Measurements from ENCODE around the gene ZKSCAN3. TPM values are rescaled to one million over a fixed set of nuclear protein-coding genes. Genes with fewer than 3 reads are reported as not detected.

Gene ZKSCAN3
- total RNA-seq, 1 experiment from 2014 or later = 3.4 TPM

Small RNA genes lying within 50 kb of the gene (small RNA-seq; reads per million reads assigned to genes)
- gene AL021997.1 (not detected), gene AL021997.2 (not detected), gene RNU2-45P (not detected)

Other genes starting within 250 kb of the ZKSCAN3 start
- gene ZSCAN16, start 225.3 kb upstream of the ZKSCAN3 start, total RNA-seq (2014; rRNA removed; shearing (Covaris generic)) = 1.6 and 3.2 TPM in 2 replicates
- 6.9 and 9.6 TPM in 2 replicates for gene ZKSCAN8, start 208.1 kb upstream of the ZKSCAN3 start, total RNA-seq (2014; rRNA removed; shearing (Covaris generic))
- 6.5 and 10.7 TPM in 2 replicates for gene ZSCAN9, start 124.7 kb upstream of the ZKSCAN3 start, total RNA-seq (2014; rRNA removed; shearing (Covaris generic))
- 3.2 and 4.8 TPM in 2 replicates for gene ZKSCAN4, start 97.7 kb upstream of the ZKSCAN3 start, total RNA-seq (2014; rRNA removed; shearing (Covaris generic))
- gene NKAPL, start 90.7 kb upstream of the ZKSCAN3 start, total RNA-seq (2014; rRNA removed; shearing (Covaris generic)) = not detected in 2 replicates
- gene ZSCAN26, start 82.8 kb upstream of the ZKSCAN3 start, total RNA-seq (2014; rRNA removed; shearing (Covaris generic)) = 11.1 and 14.5 TPM in 2 replicates
- gene PGBD1, start 68.4 kb upstream of the ZKSCAN3 start, total RNA-seq (2014; rRNA removed; shearing (Covaris generic)) = 6.1 and 6.2 TPM in 2 replicates
- gene ZSCAN31, start 13.8 kb upstream of the ZKSCAN3 start, total RNA-seq (2014; rRNA removed; shearing (Covaris generic)) = 4.3 and 7.3 TPM in 2 replicates
- gene ZSCAN12, start 49.8 kb downstream of the ZKSCAN3 start, total RNA-seq (2014; rRNA removed; shearing (Covaris generic)) = 3.1 and 3.8 TPM in 2 replicates
- gene ZSCAN23, start 93.5 kb downstream of the ZKSCAN3 start, total RNA-seq (2014; rRNA removed; shearing (Covaris generic)) = 0.43 and 0.84 TPM in 2 replicates
- gene GPX6, start 165.8 kb downstream of the ZKSCAN3 start, total RNA-seq (2014; rRNA removed; shearing (Covaris generic)) = not detected in 2 replicates
- gene GPX5, start 175.9 kb downstream of the ZKSCAN3 start, total RNA-seq (2014; rRNA removed; shearing (Covaris generic)) = not detected in 2 replicates

Data from HT1080 (cell line).